ENCODE results near the gene SLX9.

DNA sequence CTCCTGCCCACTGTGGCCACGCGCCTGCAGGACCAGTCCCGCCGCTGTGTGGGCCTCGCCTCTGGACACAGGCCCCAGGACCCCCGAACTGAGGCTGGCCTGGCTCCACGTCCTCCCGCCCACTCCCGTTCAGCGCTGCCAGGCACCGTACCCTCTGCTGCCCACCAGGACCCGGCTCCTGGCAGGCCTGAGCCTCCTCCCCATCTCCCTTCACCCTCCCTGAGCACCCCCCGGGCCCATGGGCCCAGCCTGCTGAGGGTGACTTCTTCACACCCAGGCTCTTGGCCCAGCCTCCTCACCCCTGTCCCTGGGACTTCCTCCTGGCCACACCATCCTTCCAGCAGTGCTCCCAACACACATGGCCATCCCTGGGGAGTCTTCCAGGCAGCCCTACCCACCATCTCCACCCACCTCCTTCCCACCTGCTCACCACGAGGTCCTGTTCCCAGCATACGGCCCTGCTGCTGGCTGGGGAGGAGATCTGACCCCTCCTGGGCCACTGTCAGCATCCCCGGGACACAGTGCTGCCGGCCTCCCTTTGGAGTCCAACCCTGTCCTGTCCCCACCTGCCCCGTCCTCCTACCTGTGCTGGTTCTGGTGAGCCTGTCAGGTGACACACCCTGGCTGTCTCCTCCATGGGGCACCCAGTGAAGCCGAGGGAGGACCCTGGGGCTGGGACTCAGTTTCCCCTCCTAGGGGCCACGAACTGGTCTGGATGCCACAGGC, 53.7 kb downstream of the SLX9 start:
- TF ChIP-seq, protein P1, sequence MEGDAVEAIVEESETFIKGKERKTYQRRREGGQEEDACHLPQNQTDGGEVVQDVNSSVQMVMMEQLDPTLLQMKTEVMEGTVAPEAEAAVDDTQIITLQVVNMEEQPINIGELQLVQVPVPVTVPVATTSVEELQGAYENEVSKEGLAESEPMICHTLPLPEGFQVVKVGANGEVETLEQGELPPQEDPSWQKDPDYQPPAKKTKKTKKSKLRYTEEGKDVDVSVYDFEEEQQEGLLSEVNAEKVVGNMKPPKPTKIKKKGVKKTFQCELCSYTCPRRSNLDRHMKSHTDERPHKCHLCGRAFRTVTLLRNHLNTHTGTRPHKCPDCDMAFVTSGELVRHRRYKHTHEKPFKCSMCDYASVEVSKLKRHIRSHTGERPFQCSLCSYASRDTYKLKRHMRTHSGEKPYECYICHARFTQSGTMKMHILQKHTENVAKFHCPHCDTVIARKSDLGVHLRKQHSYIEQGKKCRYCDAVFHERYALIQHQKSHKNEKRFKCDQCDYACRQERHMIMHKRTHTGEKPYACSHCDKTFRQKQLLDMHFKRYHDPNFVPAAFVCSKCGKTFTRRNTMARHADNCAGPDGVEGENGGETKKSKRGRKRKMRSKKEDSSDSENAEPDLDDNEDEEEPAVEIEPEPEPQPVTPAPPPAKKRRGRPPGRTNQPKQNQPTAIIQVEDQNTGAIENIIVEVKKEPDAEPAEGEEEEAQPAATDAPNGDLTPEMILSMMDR (IDR thresholded peaks at IDR 0.05), result no peak
- TF ChIP-seq POLR2A (IDR thresholded peaks at IDR 0.05), result no peak

Data from uterus (tissue), 2 donors.